Skin of body (tissue), 2 donors: ENCODE results near the gene FRMD1. TPM values are rescaled to one million over a fixed set of nuclear protein-coding genes. Genes with fewer than 3 reads are reported as not detected.
"Not testable (repeated sequence)": the region's sequence is repeated elsewhere in the genome, so short reads cannot be mapped to it uniquely, and the experiment has no call there.

Source experiments
- DNase-seq: peaks from one replicate; lab custom pipeline; 2025; lab: John Stamatoyannopoulos, UW
- total RNA-seq: library from RNA; depleted of rRNA; stranded (reverse); fragments of >200 nt; gene quantifications from one replicate; pipeline ENCODE4 v1.2.3, GENCODE V29; 2014

Gene FRMD1
- total RNA-seq, 1 donor from 2014 or later = 0.20 TPM

GRCh38 chr6:168080393-168081077 lies 1.5 kb upstream of the FRMD1 start:
- no peak for DNase-seq

- DNase-seq = no peak
Observed at GRCh38 chr6:168078175-168078942, 653 bp downstream of the FRMD1 start.

GRCh38 chr6:168077401-168077800 lies 1.6 kb downstream of the FRMD1 start:
- DNase-seq = not testable (repeated sequence)

- DNase-seq = no peak
Observed at GRCh38 chr6:168075787-168076202, 3.2 kb downstream of the FRMD1 start.

GRCh38 chr6:168075216-168075615 lies 3.8 kb downstream of the FRMD1 start:
- DNase-seq = no peak

- no peak for DNase-seq
Observed at GRCh38 chr6:168073937-168074730, 4.9 kb downstream of the FRMD1 start.

- no peak for DNase-seq
Observed at GRCh38 chr6:168072730-168073129, 6.3 kb downstream of the FRMD1 start.

GRCh38 chr6:168072261-168072660 lies 6.8 kb downstream of the FRMD1 start:
- no peak for DNase-seq

GRCh38 chr6:168071620-168072019 lies 7.4 kb downstream of the FRMD1 start:
- no peak for DNase-seq

GRCh38 chr6:168070804-168071203 lies 8.2 kb downstream of the FRMD1 start:
- no peak for DNase-seq

- no peak for DNase-seq
Observed at GRCh38 chr6:168067081-168067759, 11.8 kb downstream of the FRMD1 start.

GRCh38 chr6:168064226-168064807 lies 14.7 kb downstream of the FRMD1 start:
- DNase-seq = no peak

- no peak for DNase-seq
Observed at GRCh38 chr6:168063431-168063830, 15.6 kb downstream of the FRMD1 start.

- DNase-seq = no peak
Observed at GRCh38 chr6:168062346-168063289, 16.4 kb downstream of the FRMD1 start.

- no peak for DNase-seq
Observed at GRCh38 chr6:168061269-168062210, 17.5 kb downstream of the FRMD1 start.

- no peak for DNase-seq
Observed at GRCh38 chr6:168060521-168060931, 18.5 kb downstream of the FRMD1 start.

- DNase-seq = no peak
Observed at GRCh38 chr6:168058691-168059551, 20.1 kb downstream of the FRMD1 start.

- DNase-seq = no peak
Observed at GRCh38 chr6:168057836-168058235, 21.2 kb downstream of the FRMD1 start.
